DMS79 treated with DMSO at 0.1 percent for 48 hours (cell line): ENCODE results near the gene CPED1.
A peak's percentile ranks its signal among the peaks of the same experiment; 100 is the strongest.

Source experiments
- DNase-seq: peaks from one replicate; lab custom pipeline; 2025; lab: John Stamatoyannopoulos, UW

Gene CPED1

GRCh38 chr7:121323515-121324302 lies 335.2 kb downstream of the CPED1 start:
- no peak for DNase-seq

GRCh38 chr7:121327671-121328070 lies 339.2 kb downstream of the CPED1 start:
- DNase-seq = no peak

- no peak for DNase-seq
Measured at GRCh38 chr7:121328508-121329190, 340.1 kb downstream of the CPED1 start, which contains the start of gene WNT16. Gene WNT16 (plus strand): TSS chr7:121329000. CDS start chr7:121329293, 293 bp downstream.

GRCh38 chr7:121329191-121330052 lies 340.9 kb downstream of the CPED1 start:
- DNase-seq = peak; percentile 42

GRCh38 chr7:121330053-121330833 lies 341.7 kb downstream of the CPED1 start:
- DNase-seq = no peak

- DNase-seq = no peak
Measured at GRCh38 chr7:121331048-121331447, 342.5 kb downstream of the CPED1 start.

DNA sequence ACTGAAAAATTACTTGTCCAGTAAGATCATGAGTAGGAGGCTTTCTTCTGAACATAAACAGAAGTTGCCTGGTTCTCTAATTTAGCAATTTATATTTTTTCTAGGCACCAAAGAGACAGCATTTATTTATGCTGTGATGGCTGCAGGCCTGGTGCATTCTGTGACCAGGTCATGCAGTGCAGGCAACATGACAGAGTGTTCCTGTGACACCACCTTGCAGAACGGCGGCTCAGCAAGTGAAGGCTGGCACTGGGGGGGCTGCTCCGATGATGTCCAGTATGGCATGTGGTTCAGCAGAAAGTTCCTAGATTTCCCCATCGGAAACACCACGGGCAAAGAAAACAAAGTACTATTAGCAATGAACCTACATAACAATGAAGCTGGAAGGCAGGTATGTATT lies 343.1 kb downstream of the CPED1 start:
- no peak for DNase-seq

- DNase-seq = no peak
Measured at GRCh38 chr7:121334376-121334775, 345.9 kb downstream of the CPED1 start.

GRCh38 chr7:121334875-121335648 lies 346.6 kb downstream of the CPED1 start:
- DNase-seq = no peak

DNA sequence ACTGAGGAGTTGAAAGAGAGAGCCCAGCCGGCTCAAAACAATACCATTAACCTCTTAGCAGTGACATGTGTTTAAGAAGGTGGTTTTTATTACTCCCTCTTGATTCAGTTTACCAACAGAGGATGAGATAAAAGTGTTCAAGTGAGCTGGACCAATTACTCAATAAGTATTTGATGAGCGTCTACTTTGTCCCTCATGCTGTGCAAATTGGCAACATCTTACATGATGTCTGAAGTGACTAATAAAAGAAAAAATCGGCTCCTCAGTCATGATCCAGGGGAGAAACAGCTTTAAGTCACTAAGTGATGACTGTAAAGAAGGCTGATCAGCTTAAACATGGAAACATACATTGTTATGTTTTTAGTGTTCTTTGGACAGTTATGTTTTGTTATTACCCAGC lies 348.1 kb downstream of the CPED1 start:
- DNase-seq = no peak

DNA sequence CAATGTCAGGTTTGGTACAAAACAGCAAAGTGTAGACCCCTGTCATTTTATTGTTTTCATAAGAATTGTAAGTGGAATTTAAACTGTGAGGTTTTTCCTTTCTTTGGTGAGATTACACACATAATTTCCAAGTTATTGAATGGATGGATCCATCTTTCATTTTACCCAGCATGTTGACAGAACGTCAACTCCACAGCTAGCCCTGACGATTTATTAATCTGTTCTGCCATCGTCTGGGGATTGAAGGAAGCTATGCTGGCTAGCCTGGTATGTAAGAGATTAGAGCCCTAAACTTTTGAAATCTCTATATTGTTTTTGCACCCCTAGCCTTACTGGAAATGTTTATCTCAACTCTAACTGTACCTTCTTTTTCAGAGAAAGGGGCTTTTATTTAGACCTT lies 348.9 kb downstream of the CPED1 start:
- no peak for DNase-seq

GRCh38 chr7:121339082-121339481 lies 350.6 kb downstream of the CPED1 start:
- DNase-seq = no peak

GRCh38 chr7:121341933-121342332 lies 353.4 kb downstream of the CPED1 start:
- no peak for DNase-seq

- DNase-seq = no peak
Measured at GRCh38 chr7:121342631-121343030, 354.1 kb downstream of the CPED1 start.

GRCh38 chr7:121343302-121343701 lies 354.8 kb downstream of the CPED1 start:
- no peak for DNase-seq

GRCh38 chr7:121344093-121344492 lies 355.6 kb downstream of the CPED1 start:
- DNase-seq = no peak

DNA sequence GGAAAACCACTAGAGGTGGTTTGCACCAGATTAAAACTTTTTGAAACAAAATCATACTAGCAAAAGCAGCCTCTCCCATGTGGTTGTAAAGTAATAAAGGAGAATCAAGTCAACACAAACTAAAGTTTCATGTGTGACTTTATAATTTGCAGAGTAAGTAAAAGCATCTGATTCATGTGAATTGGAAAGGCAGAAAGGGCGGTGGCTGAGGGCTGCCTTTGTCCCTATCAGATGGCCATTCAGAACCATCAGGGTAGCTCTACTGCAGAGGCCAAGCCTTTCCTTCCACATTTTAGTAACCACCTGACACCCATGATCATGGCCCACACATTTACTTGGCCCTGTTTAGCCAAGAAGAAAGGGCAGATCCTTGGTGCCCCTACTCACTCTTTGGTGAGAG lies 356.0 kb downstream of the CPED1 start:
- DNase-seq = no peak
